Forelimb muscle (tissue), 1 donor: ENCODE results near the gene S1PR1. TPM values are rescaled to one million over a fixed set of nuclear protein-coding genes. Genes with fewer than 3 reads are reported as not detected.
"Not testable (repeated sequence)": the region's sequence is repeated elsewhere in the genome, so short reads cannot be mapped to it uniquely, and the experiment has no call there.

ENCODE experiments used
- DNase-seq: peaks from one replicate; pipeline ENCODE4 v3.0.0-alpha.2; 2013; ENCODE audit warnings: low read depth
- polyA plus RNA-seq: library from polyadenylated mRNA; unstranded; fragments of 120-200 nt; gene quantifications from one replicate; pipeline ENCODE4 v1.2.1, GENCODE V29; 2013; ENCODE audit not compliant: insufficient read length

Gene S1PR1
- 9.5 TPM for polyA plus RNA-seq

- no peak for DNase-seq
Observed at GRCh38 chr1:101236516-101237228, at the start of gene S1PR1. TSS of gene S1PR1 (plus strand) at chr1:101237019. CDS start at chr1:101238985, 1,966 bp downstream.

- no peak for DNase-seq
Observed at GRCh38 chr1:101187297-101187696, 49.5 kb upstream of the S1PR1 start.

- no peak for DNase-seq
Observed at GRCh38 chr1:101188331-101188730, 48.5 kb upstream of the S1PR1 start.

GRCh38 chr1:101188968-101189367, 47.9 kb upstream of the S1PR1 start:
- DNase-seq: not testable (repeated sequence)

- DNase-seq: no peak
Observed at GRCh38 chr1:101190441-101190840, 46.4 kb upstream of the S1PR1 start.

- no peak for DNase-seq
Observed at GRCh38 chr1:101191049-101191448, 45.8 kb upstream of the S1PR1 start.

GRCh38 chr1:101193733-101194169, 43.1 kb upstream of the S1PR1 start:
- no peak for DNase-seq

GRCh38 chr1:101194746-101195145, 42.1 kb upstream of the S1PR1 start:
- no peak for DNase-seq

- no peak for DNase-seq
Observed at GRCh38 chr1:101196668-101197067, 40.2 kb upstream of the S1PR1 start.

GRCh38 chr1:101198842-101199636, 37.8 kb upstream of the S1PR1 start:
- no peak for DNase-seq

GRCh38 chr1:101199637-101199982, 37.2 kb upstream of the S1PR1 start:
- DNase-seq: no peak

GRCh38 chr1:101200513-101200912, 36.3 kb upstream of the S1PR1 start:
- no peak for DNase-seq

GRCh38 chr1:101203820-101204540, 32.8 kb upstream of the S1PR1 start:
- DNase-seq: no peak

GRCh38 chr1:101205457-101205856, 31.4 kb upstream of the S1PR1 start:
- DNase-seq: no peak

- not testable (repeated sequence) for DNase-seq
Observed at GRCh38 chr1:101206139-101206538, 30.7 kb upstream of the S1PR1 start.

- DNase-seq: not testable (repeated sequence)
Observed at GRCh38 chr1:101207271-101207670, 29.5 kb upstream of the S1PR1 start.

- no peak for DNase-seq
Observed at GRCh38 chr1:101207891-101208290, 28.9 kb upstream of the S1PR1 start.

GRCh38 chr1:101215363-101216011, 21.3 kb upstream of the S1PR1 start:
- no peak for DNase-seq

- DNase-seq: no peak
Observed at GRCh38 chr1:101216623-101217022, 20.2 kb upstream of the S1PR1 start.

GRCh38 chr1:101217148-101217547, 19.7 kb upstream of the S1PR1 start:
- DNase-seq: no peak

- not testable (repeated sequence) for DNase-seq
Observed at GRCh38 chr1:101218968-101219367, 17.9 kb upstream of the S1PR1 start.
